Kidney (tissue), 14 donors: ENCODE data around the gene OOSP1. TPM values are rescaled to one million over a fixed set of nuclear protein-coding genes. Genes with fewer than 3 reads are reported as not detected.

Source experiments
- DNase-seq, 5 donors: peaks; one replicate each; pipeline ENCODE4 v3.0.0-alpha.2; 2013 to 2020
- FAIRE-seq: peaks from 2 replicates; lab custom pipeline; 2012; peaks lifted over from hg19 to GRCh38; lab: Jason Lieb, UNC
- H3K27ac ChIP-seq, 2 donors: one replicate each; pipeline ENCODE4 v1.7.0; 2013; ENCODE audit warnings: low read depth in 2 of 2, low read length in 2 of 2, inconsistent platforms in 1 of 2
- H3K27me3 ChIP-seq: one replicate; pipeline ENCODE4 v1.7.1; 2013; ENCODE audit warnings: low read length, inconsistent platforms; ENCODE audit not compliant: control insufficient read depth, insufficient read depth
- H3K36me3 ChIP-seq, 3 donors: one replicate each; pipeline versions ENCODE4 v1.7.0 to v1.7.1; 2013; ENCODE audit warnings: low read length in 3 of 3, control low read depth in 1 of 3, inconsistent platforms in 1 of 3; ENCODE audit not compliant: insufficient read depth in 3 of 3, control insufficient read depth in 2 of 3
- H3K4me1 ChIP-seq, 3 donors: one replicate each; pipeline versions ENCODE4 v1.7.0 to v1.7.1; 2013; ENCODE audit warnings: low read length in 3 of 3, inconsistent platforms in 1 of 3, low read depth in 1 of 3; ENCODE audit not compliant: control insufficient read depth in 2 of 3, insufficient read depth in 2 of 3
- H3K4me3 ChIP-seq, 3 donors: one replicate each; pipeline versions ENCODE4 v1.7.0 to v1.8.1; 2013; ENCODE audit warnings: low read length in 3 of 3, control low read depth in 1 of 3, inconsistent platforms in 1 of 3
- H3K9ac ChIP-seq, 3 donors: one replicate each; pipeline versions ENCODE4 v1.7.0 to v1.7.1; 2013; ENCODE audit warnings: low read length in 3 of 3, control low read depth in 1 of 3, inconsistent platforms in 1 of 3
- H3K9me3 ChIP-seq, 3 donors: one replicate each; pipeline versions ENCODE4 v1.7.0 to v1.7.1; 2013; ENCODE audit warnings: low read length in 3 of 3, control low read depth in 1 of 3, inconsistent platforms in 1 of 3; ENCODE audit not compliant: control insufficient read depth in 2 of 3, insufficient read depth in 1 of 3
- CTCF ChIP-seq: IDR thresholded peaks from 3 replicates; pipeline ENCODE4 v1.5.1; 2012; ENCODE audit warnings: mild to moderate bottlenecking, moderate library complexity, borderline replicate concordance; ENCODE audit not compliant: insufficient read depth; ENCODE audit errors: extremely low read depth
- intact Hi-C: fragments of 100-400 bp; cut with DNase I; formaldehyde crosslinking; loops from one replicate; pipeline ENCODE4 v1.11.1; 2022
- polyA plus RNA-seq: library from polyadenylated mRNA; stranded (reverse); fragments of 350-450 nt; fragmentation: Illumina TruSeq; extraction: RNeasy Lipid Tissue Mini Kit (QIAGEN cat#74804); gene quantifications from one replicate; pipeline ENCODE4 v1.2.3, GENCODE V29; 2014; ENCODE audit warnings: low read depth, low replicate concordance; ENCODE audit not compliant: insufficient read depth
- total RNA-seq: library from RNA; stranded (reverse); fragmentation: NEBNext Ultra II Directional; extraction: Animal tissue kit (Norgen Biotek cat#: 25700); gene quantifications from one replicate; pipeline ENCODE4 v1.2.1, GENCODE V29; 2021
- donor health status: control.
- donor health status: control.
- donor health status: control.
- donor health status: control.
- donor health status: control.
- donor health status: DM: yes; HTN: yes; CAD: no.
- donor health status: Normal renal cell carcinoma (clear cell type).

The OOSP1 gene
- total and polyA plus RNA-seq, 2 donors from 2014 or later: not detected

GRCh38 chr11:59960502-59961381 lies 22.5 kb downstream of the OOSP1 start:
- H3K9me3 ChIP-seq: no peaks in the 10 kb centered on the region
- H3K27ac ChIP-seq: no peak overlapping the region
- H3K4me3 ChIP-seq: no peak overlapping the region
- no peaks in the 10 kb centered on the region for H3K27me3 ChIP-seq
- H3K9ac ChIP-seq: no peak overlapping the region
- FAIRE-seq (no peak), DNase-seq (peak in 1 of 5 donors; percentile 0)
- no peaks in the 10 kb centered on the region for H3K36me3 ChIP-seq
- no peak for TF ChIP-seq CTCF
- intact Hi-C loops: no loop called here
- H3K4me1 ChIP-seq: no peaks in the 10 kb centered on the region

GRCh38 chr11:59962107-59962482 lies 23.9 kb downstream of the OOSP1 start:
- DNase-seq (no peak), FAIRE-seq (no peak)
- Histone ChIP-seq H3K36me3 (no peaks in the 10 kb centered on the region), H3K9me3 (no peaks in the 10 kb centered on the region), H3K27ac (no peak overlapping the region), H3K4me3 (no peak overlapping the region), H3K4me1 (no peaks in the 10 kb centered on the region), H3K9ac (no peak overlapping the region), H3K27me3 (no peaks in the 10 kb centered on the region)
- intact Hi-C loops: no loop called here
- no peak for TF ChIP-seq CTCF

DNA sequence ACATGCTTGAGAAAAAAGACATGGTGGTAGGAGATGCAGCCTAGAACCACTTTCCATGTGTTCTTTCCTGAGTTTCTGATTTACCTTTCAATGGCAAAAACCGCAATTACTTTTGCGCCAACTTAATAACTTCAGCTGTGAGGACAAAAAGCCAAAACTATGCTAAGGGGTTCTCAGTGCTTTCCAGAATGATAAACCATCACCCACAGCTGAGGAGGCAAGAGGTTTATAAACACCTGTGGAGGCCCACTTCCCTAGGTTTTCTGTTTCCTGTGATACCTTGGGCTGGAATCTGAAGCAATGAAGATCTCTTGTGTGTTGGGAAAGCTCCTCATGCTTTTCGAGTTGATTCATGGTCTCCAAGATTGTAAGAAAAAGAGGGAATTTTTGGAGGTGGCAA lies 25.5 kb downstream of the OOSP1 start, which contains the start of gene OOSP4A:
TSS of gene OOSP4A (plus strand) at position 301 of the 400 bp plus-strand sequence. CDS start at position 301, 0 bp downstream.
- intact Hi-C loops: no loop called here
- FAIRE-seq: no peak

More for the DNA sequence above, 25.5 kb downstream of the OOSP1 start, which contains the start of gene OOSP4A:
- Histone ChIP-seq H3K27ac (no peak within 1 kb of the TSS), H3K27me3 (no peaks in the 10 kb centered on the region), H3K4me1 (no peaks in the 10 kb centered on the region), H3K4me3 (no peak within 1 kb of the TSS), H3K36me3 (no peaks in the 10 kb centered on the region), H3K9ac (no peak within 1 kb of the TSS), H3K9me3 (no peaks in the 10 kb centered on the region)
- no peak for DNase-seq
- TF ChIP-seq CTCF: no peak
